ENCODE data around the gene MIGA2.

GRCh38 chr9:129007035-129007765, 29.2 kb upstream of the MIGA2 start:
- TF ChIP-seq, protein P1, sequence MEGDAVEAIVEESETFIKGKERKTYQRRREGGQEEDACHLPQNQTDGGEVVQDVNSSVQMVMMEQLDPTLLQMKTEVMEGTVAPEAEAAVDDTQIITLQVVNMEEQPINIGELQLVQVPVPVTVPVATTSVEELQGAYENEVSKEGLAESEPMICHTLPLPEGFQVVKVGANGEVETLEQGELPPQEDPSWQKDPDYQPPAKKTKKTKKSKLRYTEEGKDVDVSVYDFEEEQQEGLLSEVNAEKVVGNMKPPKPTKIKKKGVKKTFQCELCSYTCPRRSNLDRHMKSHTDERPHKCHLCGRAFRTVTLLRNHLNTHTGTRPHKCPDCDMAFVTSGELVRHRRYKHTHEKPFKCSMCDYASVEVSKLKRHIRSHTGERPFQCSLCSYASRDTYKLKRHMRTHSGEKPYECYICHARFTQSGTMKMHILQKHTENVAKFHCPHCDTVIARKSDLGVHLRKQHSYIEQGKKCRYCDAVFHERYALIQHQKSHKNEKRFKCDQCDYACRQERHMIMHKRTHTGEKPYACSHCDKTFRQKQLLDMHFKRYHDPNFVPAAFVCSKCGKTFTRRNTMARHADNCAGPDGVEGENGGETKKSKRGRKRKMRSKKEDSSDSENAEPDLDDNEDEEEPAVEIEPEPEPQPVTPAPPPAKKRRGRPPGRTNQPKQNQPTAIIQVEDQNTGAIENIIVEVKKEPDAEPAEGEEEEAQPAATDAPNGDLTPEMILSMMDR (IDR thresholded peaks at IDR 0.05 in 8 of 11, conservative IDR thresholded peaks at IDR 0.05 in 3 of 11), result peak in 4 of 11 experiments; percentile 0 to 46 (median 18)
- no peak for TF ChIP-seq POLR2A (IDR thresholded peaks at IDR 0.05)

Measured in spleen (tissue), 7 donors.